Stimulated activated CD8-positive, alpha-beta memory T cell treated with anti-CD3 and anti-CD28 coated beads, Interleukin-12 subunit alpha, Interleukin-12 subunit beta, amount 100 ng/mL, for 4 hours (primary cell): ENCODE measurements around the gene TPD52L1.

Experiments used
- DNase-seq: peaks from one replicate; pipeline ENCODE4 v3.0.0-alpha.2; 2020; ENCODE audit warnings: low read depth

TPD52L1 gene

GRCh38 chr6:125175466-125176048 lies 22.0 kb downstream of the TPD52L1 start:
- DNase-seq = no peak

DNA sequence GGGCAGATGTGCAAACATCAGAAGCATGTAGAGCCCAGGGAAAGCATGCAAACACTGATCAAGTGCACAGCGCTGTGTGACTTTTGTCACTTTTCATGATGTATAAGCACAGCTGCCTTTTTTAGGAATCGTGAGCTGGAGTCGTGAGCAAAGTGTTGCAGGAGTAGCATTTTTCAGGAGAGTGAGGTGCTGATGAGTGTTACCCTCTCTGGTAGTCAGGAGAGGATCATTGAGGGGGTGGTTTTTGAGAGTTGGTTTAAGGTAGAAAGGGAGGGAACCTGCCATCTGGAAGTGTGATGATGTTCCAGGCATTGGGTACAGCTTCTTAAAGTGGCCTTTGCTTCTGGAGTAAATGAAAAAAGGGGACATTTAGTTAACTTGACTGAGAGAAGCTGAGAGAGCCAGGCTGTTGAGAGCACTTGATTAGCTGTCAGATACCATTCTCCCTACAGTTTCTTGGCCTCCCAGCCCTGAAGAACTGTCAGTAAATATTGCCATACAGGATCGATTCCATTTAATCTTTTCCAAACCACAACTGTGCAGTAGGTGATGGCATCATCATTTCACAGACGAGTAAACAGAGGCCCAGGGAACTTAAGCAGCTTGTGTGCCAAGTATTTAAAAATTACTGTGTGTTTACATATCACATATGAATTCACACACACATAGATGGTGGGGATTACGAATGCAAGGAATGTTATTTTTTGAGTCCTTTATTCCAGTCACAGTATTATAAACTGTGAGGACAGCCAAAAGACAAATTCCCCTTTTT lies 28.9 kb downstream of the TPD52L1 start:
- DNase-seq = no peak

GRCh38 chr6:125183391-125183790 lies 29.8 kb downstream of the TPD52L1 start:
- no peak for DNase-seq

DNA sequence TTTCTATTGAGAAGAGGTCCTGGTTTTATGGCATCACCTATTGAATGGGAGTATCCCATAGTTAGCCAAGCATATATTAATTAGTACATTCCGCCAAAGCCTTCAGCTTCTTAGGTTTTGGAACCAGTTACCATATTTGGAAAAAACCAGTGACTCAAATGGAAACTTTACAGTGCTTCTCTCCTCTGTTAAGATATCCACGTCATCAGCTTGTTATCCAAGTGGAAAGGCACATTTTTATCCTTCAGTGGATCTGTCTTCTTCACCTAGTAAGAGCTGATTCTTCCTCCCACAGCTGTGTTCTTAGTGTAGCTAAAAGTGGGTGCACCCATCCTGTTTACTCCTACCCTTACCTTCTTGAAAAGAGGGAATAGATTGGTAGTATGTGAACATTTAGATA lies 34.5 kb downstream of the TPD52L1 start:
- DNase-seq = no peak

GRCh38 chr6:125188594-125189203 lies 35.1 kb downstream of the TPD52L1 start:
- DNase-seq = no peak

- DNase-seq = no peak
These were observed 35.9 kb downstream of the TPD52L1 start for GRCh38 chr6:125189494-125189893.

DNA sequence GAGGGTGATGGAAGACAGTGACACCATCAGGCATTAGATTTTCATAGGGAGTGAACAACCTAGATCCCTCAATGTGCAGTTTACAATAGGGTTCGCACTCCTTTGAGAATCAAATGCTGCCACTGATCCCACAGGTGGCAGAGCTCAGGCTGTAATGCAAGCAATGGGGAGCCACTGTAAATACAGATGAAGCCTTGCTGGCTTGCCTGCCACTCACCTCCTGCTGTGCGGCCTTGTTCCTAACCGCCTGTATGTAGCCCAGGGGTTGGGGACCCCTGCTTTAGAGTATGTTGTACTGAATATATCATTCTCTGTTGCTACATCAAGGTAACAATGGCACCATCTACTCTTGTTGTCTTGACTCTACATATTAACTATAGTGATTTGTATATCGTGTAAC lies 37.1 kb downstream of the TPD52L1 start:
- no peak for DNase-seq

DNA sequence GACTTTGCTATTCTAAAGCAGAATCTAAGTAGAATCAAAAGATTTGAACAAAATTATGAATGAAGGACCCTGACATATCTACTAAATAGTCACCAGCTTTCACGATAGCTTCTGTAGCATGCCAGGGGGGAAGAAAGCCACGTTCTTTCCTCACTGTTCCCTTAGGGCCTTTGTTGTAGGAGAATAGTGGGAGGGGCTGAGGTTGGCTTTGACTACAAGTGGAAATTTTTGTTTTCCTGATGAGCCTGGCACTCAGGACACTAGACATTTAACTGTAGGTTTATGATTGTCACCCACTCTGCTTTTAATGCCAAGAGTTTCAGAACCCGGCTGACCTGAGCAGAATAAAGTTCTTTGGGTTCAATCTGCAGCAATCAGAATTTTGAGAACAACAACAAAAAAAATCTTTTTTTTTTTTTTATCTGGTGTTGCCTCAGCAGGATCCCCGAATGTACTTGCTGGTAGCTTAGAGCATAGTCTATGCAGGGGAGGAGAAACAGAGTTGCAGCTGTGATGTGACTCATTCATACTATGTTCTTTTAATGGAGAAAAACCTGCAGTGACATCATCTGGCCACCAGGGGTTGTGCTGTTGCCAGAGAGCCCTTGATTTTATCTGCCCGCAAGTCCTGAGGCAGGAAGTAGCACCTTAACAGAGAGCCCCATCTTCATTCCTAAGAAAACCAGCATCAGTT lies 38.5 kb downstream of the TPD52L1 start:
- DNase-seq = no peak

- DNase-seq = no peak
These were observed 39.0 kb downstream of the TPD52L1 start for GRCh38 chr6:125192610-125192930.

GRCh38 chr6:125193208-125193607 lies 39.6 kb downstream of the TPD52L1 start:
- DNase-seq = no peak

- no peak for DNase-seq
These were observed 41.4 kb downstream of the TPD52L1 start for GRCh38 chr6:125194941-125195340.

DNA sequence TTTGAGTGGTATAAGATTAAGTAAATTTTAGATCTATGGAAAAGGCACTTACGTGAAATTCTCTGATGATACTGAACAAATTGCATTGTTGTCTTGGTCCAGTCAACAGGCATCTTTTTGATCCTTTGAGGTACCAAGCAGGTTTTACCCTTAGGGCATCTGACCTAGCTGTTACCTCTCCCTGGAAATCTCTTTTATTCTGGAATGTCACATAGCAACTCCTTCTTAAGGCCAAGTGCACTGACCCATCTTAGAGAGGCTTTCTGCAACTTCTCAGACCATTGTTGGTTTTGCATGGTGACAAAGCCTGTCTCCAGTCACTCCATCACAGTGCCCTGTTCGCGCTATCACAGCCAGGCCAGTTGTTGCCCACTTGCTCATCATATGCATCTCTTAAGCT lies 42.0 kb downstream of the TPD52L1 start:
- DNase-seq = no peak

GRCh38 chr6:125196613-125197012 lies 43.0 kb downstream of the TPD52L1 start:
- DNase-seq = no peak

- DNase-seq = no peak
These were observed 44.3 kb downstream of the TPD52L1 start for GRCh38 chr6:125197795-125198269.

- no peak for DNase-seq
These were observed 44.9 kb downstream of the TPD52L1 start for GRCh38 chr6:125198398-125198937.

- no peak for DNase-seq
These were observed 47.4 kb downstream of the TPD52L1 start for GRCh38 chr6:125200941-125201340.

DNA sequence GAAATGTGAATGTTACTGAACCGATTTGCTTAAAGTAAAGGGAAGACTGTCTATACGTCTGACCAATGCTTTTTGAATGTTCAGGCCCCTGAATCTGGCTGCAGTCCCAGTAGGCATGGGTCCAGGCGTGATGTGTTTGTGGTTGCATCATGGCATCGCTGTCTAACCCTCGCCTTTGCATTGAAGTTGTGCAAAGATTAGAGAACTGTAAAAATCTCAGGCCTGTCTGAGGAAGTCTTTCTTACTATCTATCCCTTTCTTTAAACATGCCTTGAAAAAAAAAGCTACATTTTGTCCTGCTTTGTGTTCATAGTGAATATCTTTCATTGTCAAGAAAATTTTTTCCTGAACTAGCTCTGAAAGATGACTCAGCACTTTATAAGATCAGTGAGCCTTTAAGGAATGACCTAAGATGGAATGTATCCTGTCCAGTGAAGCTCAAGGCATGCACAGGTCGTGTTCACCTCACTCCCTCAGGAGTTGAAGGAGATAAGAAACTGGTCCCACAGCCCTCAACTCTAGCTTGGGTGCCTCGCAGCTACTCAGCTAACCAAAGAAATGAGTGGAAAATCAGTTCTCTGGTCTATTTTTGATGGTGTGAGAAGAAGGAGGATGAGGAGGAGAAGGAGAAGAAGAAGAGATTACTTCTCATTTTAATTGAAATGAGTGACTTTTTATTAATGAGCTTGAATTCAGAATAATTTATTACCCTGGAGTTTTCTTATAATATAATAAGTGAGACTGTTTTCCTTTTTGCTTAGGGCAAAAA lies 48.6 kb downstream of the TPD52L1 start:
- DNase-seq = no peak

DNA sequence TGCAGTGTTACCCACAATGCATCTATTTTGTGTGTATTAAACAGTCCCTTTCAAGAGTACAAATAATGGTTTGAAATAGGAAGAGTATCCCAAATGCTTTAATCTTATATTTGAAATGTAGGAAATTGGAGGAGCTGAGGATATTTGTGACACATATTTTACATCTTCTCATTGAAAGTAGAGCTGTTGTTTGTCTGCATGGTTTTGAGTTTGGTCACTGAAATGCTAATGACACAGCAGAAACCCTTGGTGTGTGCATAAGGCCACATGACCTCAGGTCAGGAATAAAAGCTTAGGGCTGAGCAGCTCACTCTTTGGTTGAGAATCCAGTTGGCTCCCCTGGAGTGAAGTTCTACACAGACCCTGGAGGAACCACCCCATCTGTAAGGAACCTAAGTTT lies 49.8 kb downstream of the TPD52L1 start:
- DNase-seq = no peak

DNA sequence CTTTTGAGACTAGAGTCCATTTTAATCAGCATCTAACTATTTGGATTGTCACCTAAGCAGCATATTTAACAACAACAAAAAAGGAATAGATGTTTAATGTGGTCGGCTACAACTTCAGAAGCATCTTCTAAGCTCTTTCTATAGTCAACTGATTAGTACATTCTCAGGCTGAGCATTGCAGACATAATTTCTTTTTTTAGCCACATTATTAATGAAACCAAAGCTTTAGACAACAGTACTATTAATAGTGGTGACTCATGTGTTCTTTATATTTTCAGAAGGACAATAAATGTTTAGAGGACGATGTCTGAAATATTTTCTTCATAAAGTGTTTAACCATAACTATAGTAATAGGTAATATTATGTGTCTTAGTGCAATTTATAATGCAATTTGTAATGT lies 52.4 kb downstream of the TPD52L1 start:
- DNase-seq = no peak

GRCh38 chr6:125206389-125206788 lies 52.8 kb downstream of the TPD52L1 start:
- DNase-seq = no peak

GRCh38 chr6:125207956-125208355 lies 54.4 kb downstream of the TPD52L1 start:
- DNase-seq = no peak
